ENCODE data around the gene BAD. TPM values are rescaled to one million over a fixed set of nuclear protein-coding genes. Genes with fewer than 3 reads are reported as not detected.

Gene BAD
- total RNA-seq, 2 donors from 2014 or later, result 51.1 to 85.9 TPM

- H3K4me1 ChIP-seq, result peaks cover 37% of the 10 kb centered on the region
- peak overlapping the region in 3 of 4 donors; percentile 64 to 97 (median 66) for H3K27ac ChIP-seq
- ATAC-seq (no peak), DNase-seq (peak in 3 of 4 donors; percentile 64 to 78 (median 71))
- H3K36me3 ChIP-seq (replicated peaks in 1 of 2; ENCODE audit: insufficient read depth in 1 of 2, low read depth in 2 of 2), result peaks cover 0 to 2% of the 10 kb centered on the region in 2 donors
- H3K4me3 ChIP-seq, result no peak overlapping the region
- no peaks in the 10 kb centered on the region for H3K27me3 ChIP-seq
- WGBS, 2 donors, result 54 to 73% methylated on average over 5 of the region's 5 CpGs
- TF ChIP-seq POLR2A (IDR thresholded peaks at IDR 0.05) (peak in 2 of 3 donors; percentile 35 to 36), CTCF (IDR thresholded peaks at IDR 0.05) (no peak)
- intact Hi-C loops (cut with DNase I), result no loop called here
- no peaks in the 10 kb centered on the region for H3K9me3 ChIP-seq
These were observed 37.1 kb upstream of the BAD start for GRCh38 chr11:64321533-64321932.

- H3K4me3 ChIP-seq, result no peak overlapping the region
- no peaks in the 10 kb centered on the region for H3K27me3 ChIP-seq
- intact Hi-C loops (cut with DNase I), result no loop called here
- no peaks in the 10 kb centered on the region for H3K9me3 ChIP-seq
- ATAC-seq (no peak), DNase-seq (no peak)
- H3K27ac ChIP-seq, result peak overlapping the region in 3 of 4 donors; percentile 64 to 97 (median 66)
- H3K36me3 ChIP-seq (replicated peaks in 1 of 2; ENCODE audit: insufficient read depth in 1 of 2, low read depth in 2 of 2), result peaks cover 0 to 2% of the 10 kb centered on the region in 2 donors
- TF ChIP-seq POLR2A (IDR thresholded peaks at IDR 0.05) (no peak), CTCF (IDR thresholded peaks at IDR 0.05) (no peak)
- H3K4me1 ChIP-seq, result peaks cover 42% of the 10 kb centered on the region
- WGBS, 2 donors, result 77 to 82% methylated on average over 5 of the region's 5 CpGs
These were observed 36.6 kb upstream of the BAD start for GRCh38 chr11:64321026-64321425.

- H3K27ac ChIP-seq, result peak overlapping the region in 3 of 4 donors; percentile 64 to 97 (median 66)
These were observed 36.1 kb upstream of the BAD start for GRCh38 chr11:64320556-64320955.

GRCh38 chr11:64318766-64319761, 34.6 kb upstream of the BAD start:
- peaks cover 0 to 5% of the 10 kb centered on the region in 2 donors for H3K36me3 ChIP-seq (replicated peaks in 1 of 2; ENCODE audit: insufficient read depth in 1 of 2, low read depth in 2 of 2)
- intact Hi-C loops (cut with DNase I), result no loop called here
- peak overlapping the region; percentile 92 to 99 (median 98) for H3K27ac ChIP-seq
- no peak for ATAC-seq
- WGBS, 2 donors, result 16 to 18% methylated on average over 16 to 17 of the region's 19 CpGs
- H3K9me3 ChIP-seq, result no peaks in the 10 kb centered on the region
- DNase-seq, result peak in 2 of 4 donors; percentile 31 to 45
- H3K4me3 ChIP-seq, result peak overlapping the region; percentile 61 to 66
- H3K4me1 ChIP-seq, result peaks cover 45% of the 10 kb centered on the region
- TF ChIP-seq POLR2A (IDR thresholded peaks at IDR 0.05), result no peak
- TF ChIP-seq CTCF (IDR thresholded peaks at IDR 0.05), result no peak
- no peaks in the 10 kb centered on the region for H3K27me3 ChIP-seq

More at GRCh38 chr11:64320556-64320955, 36.1 kb upstream of the BAD start:
- Histone ChIP-seq H3K4me1 (peaks cover 45% of the 10 kb centered on the region), H3K9me3 (no peaks in the 10 kb centered on the region), H3K27me3 (no peaks in the 10 kb centered on the region), H3K4me3 (no peak overlapping the region), H3K36me3 (replicated peaks in 1 of 2; ENCODE audit: insufficient read depth in 1 of 2, low read depth in 2 of 2) (peaks cover 0 to 2% of the 10 kb centered on the region in 2 donors)
- no peak for TF ChIP-seq CTCF (IDR thresholded peaks at IDR 0.05)
- TF ChIP-seq POLR2A (IDR thresholded peaks at IDR 0.05), result no peak
- ATAC-seq, result no peak
- DNase-seq, result no peak
- intact Hi-C loops (cut with DNase I), result no loop called here
- 89 to 90% methylated on average over 4 to 7 of the region's 7 CpGs for WGBS, 2 donors

All from body of pancreas (tissue), 4 donors.